Measurements from ENCODE around the gene TMEM258.

GRCh38 chr11:61743486-61744095, 48.8 kb downstream of the TMEM258 start:
- TF ChIP-seq POLR2AphosphoS5 (IDR thresholded peaks at IDR 0.05; ENCODE audit: low read depth, low read length) (no peak), REST (IDR thresholded peaks at IDR 0.05; ENCODE audit: insufficient read depth in 1 of 2, low read depth in 2 of 2, low read length in 2 of 2) (no peak), TAF1 (IDR thresholded peaks at IDR 0.05; ENCODE audit: borderline replicate concordance, insufficient read depth, low read length) (no peak), SIN3A (IDR thresholded peaks at IDR 0.05; ENCODE audit: borderline replicate concordance, insufficient read depth, low read length) (no peak), FOXP2 (optimal IDR thresholded peaks at IDR 0.05; ENCODE audit: borderline replicate concordance, extremely low read depth, extremely low read length, insufficient read depth) (no peak)

Data from PFSK-1 (cell line).